H9 (cell line): ENCODE measurements around the gene ARCN1. TPM values are rescaled to one million over a fixed set of nuclear protein-coding genes. Genes with fewer than 3 reads are reported as not detected.
A peak's percentile ranks its signal among the peaks of the same experiment; 100 is the strongest.

Experiments used
- DNase-seq: peaks from one replicate; pipeline ENCODE4 v3.0.0-alpha.2; 2017
- H2AFZ ChIP-seq: one replicate; pipeline ENCODE4 v1.6.1; 2013; ENCODE audit warnings: mild to moderate bottlenecking, low read length, control low read depth, moderate library complexity
- H2AK5ac ChIP-seq: 2 replicates; pipeline ENCODE4 v1.6.1; 2013; ENCODE audit warnings: low read length, control low read depth, mixed read lengths; ENCODE audit not compliant: insufficient read length
- H2BK120ac ChIP-seq: one replicate; pipeline ENCODE4 v1.6.1; 2013; ENCODE audit warnings: low read depth, mild to moderate bottlenecking, low read length, control low read depth, inconsistent platforms; ENCODE audit not compliant: poor library complexity, severe bottlenecking
- H2BK12ac ChIP-seq: 2 replicates; pipeline ENCODE4 v1.6.1; 2013; ENCODE audit warnings: low read length, control low read depth, mixed read lengths, low read depth; ENCODE audit not compliant: insufficient read length
- H2BK15ac ChIP-seq: 2 replicates; pipeline ENCODE4 v1.6.1; 2013; ENCODE audit warnings: low read depth, low read length, control low read depth
- H2BK20ac ChIP-seq: one replicate; pipeline ENCODE4 v1.6.1; 2013; ENCODE audit warnings: low read depth, mild to moderate bottlenecking, low read length, control low read depth, inconsistent platforms; ENCODE audit not compliant: poor library complexity, severe bottlenecking
- H2BK5ac ChIP-seq: 2 replicates; pipeline ENCODE4 v1.6.1; 2013; ENCODE audit warnings: low read length, control low read depth, mixed read lengths; ENCODE audit not compliant: insufficient read length
- H3K14ac ChIP-seq: 2 replicates; pipeline ENCODE4 v1.6.1; 2013; ENCODE audit warnings: low read length, control low read depth; ENCODE audit not compliant: insufficient read depth
- H3K18ac ChIP-seq: 2 replicates; pipeline ENCODE4 v1.6.1; 2013; ENCODE audit warnings: low read depth, mild to moderate bottlenecking, mixed read lengths, low read length, control low read depth; ENCODE audit not compliant: insufficient read length
- H3K23ac ChIP-seq: 2 replicates; pipeline ENCODE4 v1.6.1; 2013; ENCODE audit warnings: low read length, control low read depth, mixed read lengths, low read depth; ENCODE audit not compliant: insufficient read length
- H3K23me2 ChIP-seq: 2 replicates; pipeline ENCODE4 v1.6.1; 2013; ENCODE audit warnings: low read depth, mild to moderate bottlenecking, mixed read lengths, low read length, control low read depth; ENCODE audit not compliant: insufficient read length, poor library complexity, severe bottlenecking
- H3K27ac ChIP-seq: 2 replicates; pipeline ENCODE4 v1.5.1; 2013; ENCODE audit warnings: low read length, control low read depth, mixed read lengths, low read depth; ENCODE audit not compliant: insufficient read length
- H3K27me3 ChIP-seq: 2 replicates; pipeline ENCODE4 v1.6.1; 2013; ENCODE audit warnings: low read length, control low read depth, inconsistent platforms; ENCODE audit not compliant: insufficient read depth
- H3K4ac ChIP-seq: 2 replicates; pipeline ENCODE4 v1.6.1; 2013; ENCODE audit warnings: low read depth, mild to moderate bottlenecking, control low read depth, inconsistent platforms, low read length, moderate library complexity
- H3K4me1 ChIP-seq: 2 replicates; pipeline ENCODE4 v1.6.1; 2013; ENCODE audit warnings: low read length, control low read depth, inconsistent platforms; ENCODE audit not compliant: insufficient read depth
- H3K4me2 ChIP-seq: 2 replicates; pipeline ENCODE4 v1.6.1; 2013; ENCODE audit warnings: low read length, control low read depth, mixed read lengths; ENCODE audit not compliant: insufficient read length, insufficient read depth
- H3K56ac ChIP-seq: 2 replicates; pipeline ENCODE4 v1.6.1; 2013; ENCODE audit warnings: low read depth, mild to moderate bottlenecking, mixed read lengths, low read length, control low read depth; ENCODE audit not compliant: insufficient read length
- H3K79me1 ChIP-seq: 2 replicates; pipeline ENCODE4 v1.6.1; 2013; ENCODE audit warnings: low read depth, mild to moderate bottlenecking, moderate library complexity, low read length, control low read depth, inconsistent platforms; ENCODE audit not compliant: insufficient read depth, poor library complexity, severe bottlenecking
- H3K79me2 ChIP-seq: 2 replicates; pipeline ENCODE4 v1.6.1; 2013; ENCODE audit warnings: low read length, control low read depth, inconsistent platforms; ENCODE audit not compliant: insufficient read depth
- H3K9ac ChIP-seq: 2 replicates; pipeline ENCODE4 v1.6.1; 2013; ENCODE audit warnings: low read length, control low read depth, mixed read lengths; ENCODE audit not compliant: insufficient read length; ENCODE audit errors: extremely low read depth
- H3K9me3 ChIP-seq: one replicate; pipeline ENCODE4 v1.6.1; 2013; ENCODE audit warnings: low read depth, low read length, inconsistent platforms; ENCODE audit not compliant: control insufficient read depth
- H3T11ph ChIP-seq: one replicate; pipeline ENCODE4 v1.6.1; 2013; ENCODE audit warnings: mild to moderate bottlenecking, low read length, control low read depth, inconsistent platforms
- H4K20me1 ChIP-seq: one replicate; pipeline ENCODE4 v1.6.1; 2013; ENCODE audit not compliant: control insufficient read depth, insufficient read length, insufficient read depth
- H4K5ac ChIP-seq: 2 replicates; pipeline ENCODE4 v1.6.1; 2013; ENCODE audit warnings: low read depth, mild to moderate bottlenecking, mixed read lengths, low read length, control low read depth; ENCODE audit not compliant: insufficient read length
- H4K8ac ChIP-seq: replicated peaks from 2 replicates; pipeline ENCODE4 v1.6.1; 2013; ENCODE audit warnings: low read length, control low read depth, mixed read lengths, low read depth; ENCODE audit not compliant: insufficient read length
- H4K91ac ChIP-seq: 2 replicates; pipeline ENCODE4 v1.6.1; 2013; ENCODE audit warnings: low read depth, mild to moderate bottlenecking, moderate library complexity, mixed read lengths, low read length, control low read depth; ENCODE audit not compliant: insufficient read length
- H3K27ac Mint-ChIP-seq, 3 experiments: 2 replicates in 2 of 3; 3 replicates in 1 of 3; pipeline ENCODE4 v1.8.0; 2020 to 2021; ENCODE audit warnings: mixed read lengths in 3 of 3, mild to moderate bottlenecking in 1 of 3, moderate library complexity in 1 of 3
- H3K27me3 Mint-ChIP-seq: 2 replicates; pipeline ENCODE4 v1.8.0; 2021; ENCODE audit warnings: low read depth, mild to moderate bottlenecking, moderate library complexity, mixed read lengths
- H3K36me3 Mint-ChIP-seq, 3 experiments: 2 replicates in 2 of 3; 3 replicates in 1 of 3; pipeline ENCODE4 v1.8.0; 2020 to 2021; ENCODE audit warnings: low read depth in 3 of 3, mixed read lengths in 3 of 3; ENCODE audit not compliant: insufficient read depth in 1 of 3
- H3K4me1 Mint-ChIP-seq, 2 experiments: 2 replicates each; pipeline ENCODE4 v1.8.0; 2020; ENCODE audit warnings: mixed read lengths in 2 of 2
- H3K4me3 Mint-ChIP-seq, 2 experiments: 2 replicates in 1 of 2; 3 replicates in 1 of 2; pipeline ENCODE4 v1.8.0; 2020 to 2021; ENCODE audit warnings: mild to moderate bottlenecking in 2 of 2, mixed read lengths in 2 of 2, moderate library complexity in 1 of 2
- H3K9me3 Mint-ChIP-seq, 2 experiments: 2 replicates in 1 of 2; 3 replicates in 1 of 2; pipeline ENCODE4 v1.8.0; 2020; ENCODE audit warnings: mild to moderate bottlenecking in 2 of 2, mixed read lengths in 2 of 2, moderate library complexity in 1 of 2
- CTCF ChIP-seq: fragments of 200-600 bp; sonication (generic); conservative IDR thresholded peaks from 3 replicates; pipeline ENCODE4 v1.8.0; 2021; ENCODE audit warnings: antibody characterized with exemption, mild to moderate bottlenecking
- WGBS: extraction: QIAGEN DNeasy Blood & Tissue Kit; methylation state at CpG from one replicate; pipeline ENCODE4 v1.1.7; 2013; ENCODE audit warnings: missing lambda C conversion rate, low lambda C conversion rate, mixed read lengths; ENCODE audit not compliant: insufficient read length; ENCODE audit errors: extremely low coverage; 5-methylcytosine and 5-hydroxymethylcytosine counted together
- total RNA-seq: library from RNA; stranded (reverse); gene quantifications from 2 replicates; pipeline ENCODE4 v1.2.1, GENCODE V29; 2021

Gene ARCN1
- total RNA-seq, 1 experiment from 2014 or later: 152 TPM

GRCh38 chr11:118531597-118532084, 40.6 kb upstream of the ARCN1 start:
- DNase-seq: no peak
- Histone ChIP-seq H3K23me2 (peaks cover 10% of the 10 kb centered on the region), H3K4ac (no peak overlapping the region), H2BK12ac (no peak overlapping the region), H3K18ac (no peak overlapping the region), H2BK5ac (no peak overlapping the region), H4K20me1 (no peaks in the 10 kb centered on the region), H4K8ac (no peak overlapping the region), H3K27me3 (no peaks in the 10 kb centered on the region), H4K5ac (no peak overlapping the region), H3K56ac (no peak overlapping the region), H2BK120ac (no peak overlapping the region), H3K14ac (no peak overlapping the region), H2AK5ac (no peak overlapping the region), H3K79me2 (no peaks in the 10 kb centered on the region), H2BK15ac (no peak overlapping the region), H3K23ac (no peak overlapping the region), H3K27ac (no peak overlapping the region), H3T11ph (no peak overlapping the region), H3K9me3 (no peaks in the 10 kb centered on the region), H2BK20ac (no peak overlapping the region), H3K4me2 (peak overlapping the region; percentile 93), H3K4me1 (no peaks in the 10 kb centered on the region; the same call in 1 of the 2 replicates), H2AFZ (no peak overlapping the region), H3K79me1 (no peaks in the 10 kb centered on the region), H4K91ac (no peak overlapping the region), H3K9ac (peak overlapping the region; percentile 60)
- TF ChIP-seq CTCF: no peak
- Mint-ChIP-seq H3K27me3 (peaks cover 5% of the 10 kb centered on the region; the same call in 1 of the 2 replicates), H3K4me1 (peaks cover 38% of the 10 kb centered on the region in 2 experiments), H3K27ac (peak overlapping the region in 2 of 3 experiments; percentile 38 to 39; a peak in 3 of 7 replicates), H3K9me3 (no peaks in the 10 kb centered on the region), H3K4me3 (peak overlapping the region; percentile 86 to 97), H3K36me3 (peaks cover 0 to 7% (median 5%) of the 10 kb centered on the region in 3 experiments; a peak in 3 of 7 replicates)
- no CpG with 5 or more reads among the region's 12 CpGs for WGBS
